SJCRH30 (cell line): ENCODE data around the gene DGUOK. TPM values are rescaled to one million over a fixed set of nuclear protein-coding genes. Genes with fewer than 3 reads are reported as not detected.

ENCODE experiments used
- DNase-seq, 2 experiments: peaks; one replicate each; pipeline ENCODE4 v3.0.0-alpha.2; 2015 to 2020
- H3K27ac ChIP-seq: fragments of 250-450 bp; sonication (Bioruptor Pico); 2 replicates; pipeline ENCODE4 v1.5.1; 2020; ENCODE audit warnings: mild to moderate bottlenecking, moderate library complexity
- H3K27me3 ChIP-seq: fragments of 250-450 bp; sonication (Bioruptor Pico); 2 replicates; pipeline ENCODE4 v1.5.1; 2020; ENCODE audit warnings: mild to moderate bottlenecking, moderate library complexity
- H3K36me3 ChIP-seq: fragments of 250-450 bp; sonication (Bioruptor Pico); 2 replicates; pipeline ENCODE4 v1.5.1; 2020; ENCODE audit warnings: mild to moderate bottlenecking, moderate library complexity
- H3K4me1 ChIP-seq: fragments of 250-450 bp; sonication (Bioruptor Pico); 2 replicates; pipeline ENCODE4 v1.5.1; 2020; ENCODE audit warnings: mild to moderate bottlenecking, moderate library complexity
- H3K4me3 ChIP-seq: fragments of 250-450 bp; sonication (Bioruptor Pico); 2 replicates; pipeline ENCODE4 v1.5.1; 2020; ENCODE audit warnings: mild to moderate bottlenecking, moderate library complexity
- H3K9me3 ChIP-seq: fragments of 250-450 bp; sonication (Bioruptor Pico); replicated peaks from 2 replicates; pipeline ENCODE4 v1.5.1; 2020; ENCODE audit warnings: mild to moderate bottlenecking, moderate library complexity
- total RNA-seq: library from RNA; depleted of rRNA; stranded (reverse); fragments of >200 nt; shearing (Covaris generic); gene quantifications from 2 replicates; pipeline ENCODE4 v1.2.3, GENCODE V29; 2014

Gene DGUOK
- total RNA-seq, 1 experiment from 2014 or later: 105 TPM

DNA sequence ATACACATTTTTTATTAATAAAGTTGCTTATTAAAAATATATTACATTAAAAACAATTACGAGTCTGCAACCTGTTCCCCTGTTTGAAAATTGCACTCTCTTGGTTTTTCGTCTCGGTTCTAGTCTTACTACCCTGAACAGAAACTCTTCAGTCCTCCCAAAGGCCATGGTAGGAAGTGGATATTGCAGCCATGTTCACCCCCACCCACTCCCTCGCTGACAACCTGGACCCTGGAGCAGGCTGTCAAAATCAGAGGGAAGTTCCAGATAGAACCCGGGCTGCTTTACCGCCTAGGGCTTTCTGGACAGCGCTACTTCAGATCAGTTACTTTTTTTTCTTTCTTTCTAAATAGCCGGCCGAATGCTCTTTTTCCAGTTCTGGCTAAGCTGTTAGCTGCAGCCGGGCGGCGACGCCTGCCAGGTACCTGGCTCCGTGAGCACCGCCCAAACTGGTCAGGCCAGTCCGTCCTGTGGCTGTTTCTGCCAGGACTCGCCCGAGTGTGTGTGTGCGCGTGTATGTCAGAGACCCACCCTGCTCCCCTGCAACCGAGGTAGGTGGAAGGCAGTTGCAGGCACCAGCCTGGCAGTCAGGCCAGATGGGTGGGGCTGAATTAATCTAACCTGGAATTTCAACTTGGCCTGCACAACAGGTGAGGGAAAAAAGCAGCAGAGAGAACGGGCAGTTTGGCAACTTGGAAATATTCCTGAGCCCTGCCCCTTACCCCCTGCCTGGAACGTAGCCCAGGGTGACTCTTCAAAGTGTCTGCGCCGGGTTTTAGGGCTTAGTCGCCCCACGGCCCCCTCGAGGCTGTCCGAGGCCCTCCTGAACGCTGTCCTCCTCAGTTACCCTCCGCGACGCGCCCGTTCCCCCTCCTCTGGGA is 56.9 kb downstream of the DGUOK start:
- Histone ChIP-seq H3K4me3 (peak overlapping the region; percentile 77), H3K27me3 (no peaks in the 10 kb centered on the region; the same call in 1 of the 2 replicates), H3K4me1 (peaks cover 18% of the 10 kb centered on the region), H3K27ac (peak overlapping the region; percentile 34; the same call in 1 of the 2 replicates), H3K36me3 (peaks cover 17% of the 10 kb centered on the region), H3K9me3 (no peaks in the 10 kb centered on the region)
- DNase-seq: peak; percentile 40 to 49

DNA sequence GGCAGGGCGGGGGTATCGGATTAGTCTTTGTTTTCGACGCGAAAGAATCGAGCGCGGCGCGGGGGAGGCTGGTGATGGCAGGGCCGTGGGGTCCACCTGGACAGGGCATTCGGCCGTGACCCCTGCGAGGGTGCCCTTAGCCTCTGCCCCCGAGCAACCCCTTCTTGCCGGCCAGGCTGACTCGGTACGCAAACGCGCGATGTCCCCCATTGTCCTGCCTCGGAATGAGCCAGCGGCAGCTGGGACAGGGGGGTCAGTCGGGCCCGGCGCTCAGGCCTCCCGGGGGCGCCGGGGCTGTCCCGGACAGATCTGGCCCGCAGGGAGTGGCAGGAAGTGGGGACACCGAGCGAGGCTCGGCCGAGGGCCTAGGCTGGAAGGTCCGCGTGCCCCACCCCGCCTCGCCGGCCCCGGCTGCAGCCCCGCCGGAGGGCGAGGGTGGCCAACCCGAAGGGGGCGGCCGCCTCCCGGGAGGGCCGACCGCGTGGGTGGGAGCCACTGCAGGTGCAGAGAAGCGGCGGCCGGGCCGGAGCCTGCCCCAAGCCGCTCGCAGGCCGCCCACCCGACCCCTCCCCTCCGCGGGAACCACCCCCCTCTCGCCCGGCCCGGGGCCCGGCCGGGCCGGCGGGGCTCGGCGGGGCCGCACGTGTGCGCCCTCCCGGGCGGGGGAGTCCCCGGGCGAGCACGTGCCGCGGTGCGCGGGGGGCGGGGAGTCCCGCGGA is 57.7 kb downstream of the DGUOK start, which contains the start of gene TET3:
Gene TET3 (plus strand): TSS at position 708 of the 719 bp plus-strand sequence. CDS start 1,494 bp downstream, outside the sequence.
- H3K36me3 ChIP-seq: peaks cover 21% of the 10 kb centered on the region
- H3K27me3 ChIP-seq: no peaks in the 10 kb centered on the region; the same call in 1 of the 2 replicates
- peak within 1 kb of the TSS; percentile 71 for H3K27ac ChIP-seq
- peak; percentile 56 to 64 for DNase-seq
- peaks cover 18% of the 10 kb centered on the region for H3K4me1 ChIP-seq
- H3K4me3 ChIP-seq: peak within 1 kb of the TSS; percentile 91
- no peaks in the 10 kb centered on the region for H3K9me3 ChIP-seq

DNA sequence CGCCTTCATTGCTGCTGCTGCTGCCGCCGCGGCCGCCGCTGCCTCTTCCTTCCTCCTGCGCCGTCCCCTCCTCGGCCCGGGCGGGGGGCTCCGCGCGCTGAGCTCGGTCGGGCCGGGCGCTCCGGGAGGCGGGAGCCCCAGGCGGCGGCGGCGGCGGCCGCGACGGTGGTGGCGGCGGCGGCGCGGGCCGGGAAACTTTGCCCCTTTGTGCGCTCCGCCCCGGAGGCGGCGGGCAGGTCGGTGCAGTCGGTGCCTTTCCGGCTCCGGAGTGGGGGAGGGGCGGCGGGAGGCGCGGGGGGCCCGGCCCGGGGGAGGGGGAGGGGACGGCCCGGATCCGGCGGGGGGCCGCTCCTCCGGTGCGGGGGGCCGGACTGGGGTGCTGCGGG is 58.2 kb downstream of the DGUOK start:
- H3K27me3 ChIP-seq: no peaks in the 10 kb centered on the region; the same call in 1 of the 2 replicates
- H3K27ac ChIP-seq: no peak overlapping the region
- H3K4me3 ChIP-seq: peak overlapping the region; percentile 77
- peak; percentile 47 to 49 for DNase-seq
- no peaks in the 10 kb centered on the region for H3K9me3 ChIP-seq
- H3K4me1 ChIP-seq: peaks cover 18% of the 10 kb centered on the region
- H3K36me3 ChIP-seq: peaks cover 27% of the 10 kb centered on the region

DNA sequence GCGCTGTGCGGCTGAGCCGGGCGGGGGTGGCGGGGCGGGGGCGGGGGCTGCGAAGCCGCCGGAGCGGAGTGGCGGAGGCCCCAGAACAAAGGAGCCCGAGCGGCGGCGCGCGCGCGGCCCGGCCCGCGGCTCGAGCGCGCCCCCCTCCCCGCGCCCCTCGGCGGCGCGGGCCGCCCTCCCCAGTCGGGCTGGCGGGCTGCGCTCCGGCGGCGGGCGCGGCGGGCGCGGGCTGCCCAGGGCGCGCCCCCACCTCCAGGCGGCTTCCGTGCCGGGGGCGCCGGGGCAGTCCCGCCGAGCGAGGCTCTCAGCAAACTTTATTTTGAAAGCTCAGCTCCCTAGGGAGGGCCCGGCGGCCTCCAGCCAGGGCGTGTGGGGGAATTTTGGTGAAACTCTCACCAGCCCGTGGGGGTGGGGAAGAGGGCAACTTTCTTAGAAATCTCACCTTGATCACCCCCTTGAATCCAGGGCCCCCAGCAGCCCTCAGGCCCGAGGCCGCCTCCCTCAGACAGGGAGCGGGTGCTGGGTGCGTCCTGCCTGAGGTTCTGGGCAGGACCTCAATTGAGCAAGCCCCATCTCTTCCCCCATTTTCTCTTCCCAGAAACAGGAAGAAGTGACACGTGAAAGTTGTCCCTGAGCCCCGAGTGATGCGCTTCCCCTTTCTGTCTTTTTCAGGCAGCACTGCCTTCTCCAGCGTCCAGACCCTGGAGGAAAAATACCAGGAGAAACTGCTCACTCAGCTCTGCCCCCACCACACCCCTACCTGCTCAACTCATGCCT is 58.8 kb downstream of the DGUOK start:
- H3K27ac ChIP-seq: peak overlapping the region; percentile 71
- H3K27me3 ChIP-seq: no peaks in the 10 kb centered on the region; the same call in 1 of the 2 replicates
- no peaks in the 10 kb centered on the region for H3K9me3 ChIP-seq
- H3K4me3 ChIP-seq: peak overlapping the region; percentile 91
- H3K4me1 ChIP-seq: peaks cover 18% of the 10 kb centered on the region
- peaks cover 32% of the 10 kb centered on the region for H3K36me3 ChIP-seq
- DNase-seq: peak; percentile 46 to 59

DNA sequence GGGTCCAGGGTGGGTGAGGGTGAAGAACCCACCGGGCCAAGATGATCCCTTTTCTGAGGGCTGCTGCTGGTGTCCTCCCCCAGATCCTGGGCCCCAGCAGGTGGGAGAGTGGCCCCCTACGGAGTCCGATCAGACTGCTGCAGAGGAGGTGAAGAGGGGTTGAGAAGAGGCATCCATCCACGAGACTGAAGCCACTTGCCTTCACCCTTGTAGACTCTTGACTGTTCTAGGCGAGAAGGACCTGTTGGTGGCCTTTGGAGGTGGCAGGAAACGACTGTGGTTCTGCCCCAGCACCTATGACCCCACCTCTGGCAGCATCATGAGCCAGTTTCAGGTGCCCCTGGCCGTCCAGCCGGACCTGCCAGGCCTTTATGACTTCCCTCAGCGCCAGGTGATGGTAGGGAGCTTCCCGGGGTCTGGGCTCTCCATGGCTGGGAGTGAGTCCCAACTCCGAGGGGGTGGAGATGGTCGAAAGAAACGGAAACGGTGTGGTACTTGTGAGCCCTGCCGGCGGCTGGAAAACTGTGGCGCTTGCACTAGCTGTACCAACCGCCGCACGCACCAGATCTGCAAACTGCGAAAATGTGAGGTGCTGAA is 59.5 kb downstream of the DGUOK start:
- no peak for DNase-seq
- H3K27ac ChIP-seq: peak overlapping the region; percentile 71
- no peaks in the 10 kb centered on the region for H3K9me3 ChIP-seq
- H3K4me3 ChIP-seq: peak overlapping the region; percentile 91
- H3K27me3 ChIP-seq: no peaks in the 10 kb centered on the region; the same call in 1 of the 2 replicates
- peaks cover 18% of the 10 kb centered on the region for H3K4me1 ChIP-seq
- H3K36me3 ChIP-seq: peaks cover 36% of the 10 kb centered on the region

DNA sequence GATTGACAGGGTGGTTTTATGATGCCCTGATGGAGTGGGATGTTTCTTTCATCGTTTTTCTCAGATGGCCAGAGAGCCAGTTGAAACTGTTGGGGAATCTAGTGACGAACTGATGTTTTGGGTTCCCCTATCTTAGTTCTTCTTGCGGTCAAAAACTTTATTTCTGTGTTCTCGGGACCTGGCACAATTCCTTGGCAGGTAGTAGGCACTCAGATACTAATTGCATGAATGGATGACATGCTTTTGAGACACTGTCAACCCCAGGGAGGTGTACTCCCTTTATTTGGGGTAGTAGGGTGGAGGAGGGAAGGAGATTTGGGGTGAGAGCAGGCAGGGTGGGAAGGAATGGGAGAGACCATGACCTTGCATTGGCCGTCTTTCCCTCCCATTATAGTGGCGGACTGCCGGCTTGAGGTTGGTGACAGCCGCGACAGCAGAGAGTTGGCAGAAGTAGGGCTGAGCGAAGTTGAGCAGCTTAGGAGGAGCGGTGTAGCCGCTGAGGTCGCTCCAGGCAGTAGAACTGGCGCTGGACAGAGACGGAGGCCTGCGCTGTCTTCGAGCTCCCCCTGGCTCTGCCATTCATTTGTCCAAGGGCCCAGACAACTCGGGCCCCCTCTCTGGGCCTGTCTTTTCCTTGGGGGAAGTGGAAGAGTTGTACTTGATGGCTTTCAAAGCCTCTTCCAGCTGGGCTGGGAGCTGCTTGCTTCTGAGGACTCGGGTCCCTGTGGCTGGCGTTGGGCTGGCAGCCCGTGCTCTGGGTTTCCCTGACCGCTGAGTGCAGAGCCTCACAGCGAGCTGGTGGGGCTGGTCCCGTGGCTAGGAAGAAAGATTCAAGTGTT is 60.6 kb downstream of the DGUOK start:
- no peak overlapping the region for H3K4me3 ChIP-seq
- H3K27me3 ChIP-seq: no peaks in the 10 kb centered on the region
- H3K36me3 ChIP-seq: peaks cover 37% of the 10 kb centered on the region
- H3K9me3 ChIP-seq: no peaks in the 10 kb centered on the region
- no peak overlapping the region for H3K27ac ChIP-seq
- no peak for DNase-seq
- H3K4me1 ChIP-seq: peaks cover 18% of the 10 kb centered on the region

DNA sequence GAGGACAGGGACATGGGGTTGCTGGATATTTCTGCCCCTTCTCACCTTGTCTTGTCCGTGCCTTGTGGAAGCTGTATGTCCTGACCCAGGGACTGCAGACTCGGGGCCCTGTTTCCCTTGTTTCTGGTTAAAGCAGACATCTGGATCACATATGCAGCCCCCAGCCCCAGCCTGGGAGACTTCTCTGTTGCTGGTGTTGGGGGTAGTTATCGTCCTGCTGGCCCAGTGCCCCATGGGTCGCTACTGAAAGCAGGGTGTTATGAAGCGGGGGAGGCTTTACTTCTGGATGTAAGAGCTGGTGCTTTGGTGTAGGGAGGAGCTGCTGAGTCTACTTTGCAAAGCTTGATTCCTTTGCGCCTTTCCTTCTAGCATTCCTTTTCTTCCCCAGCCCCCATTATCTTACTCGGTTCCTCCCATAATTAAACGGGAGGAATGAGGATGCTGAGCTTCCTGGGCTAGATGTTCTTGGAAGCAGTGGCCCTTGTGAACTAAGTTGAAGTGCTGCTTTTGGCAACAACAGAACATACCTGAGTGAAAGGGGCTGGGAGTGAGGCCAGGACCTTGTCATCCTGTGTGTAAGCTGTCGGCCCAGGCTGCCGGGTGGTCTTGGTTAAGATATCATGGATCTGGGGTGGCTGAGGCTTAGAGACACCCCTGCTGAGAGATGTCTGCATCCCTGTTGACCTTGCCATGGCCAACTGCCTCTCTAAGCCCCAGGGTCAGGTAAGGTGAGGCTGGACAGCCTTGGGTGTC is 61.4 kb downstream of the DGUOK start:
- peaks cover 41% of the 10 kb centered on the region for H3K36me3 ChIP-seq
- H3K27me3 ChIP-seq: no peaks in the 10 kb centered on the region
- H3K27ac ChIP-seq: no peak overlapping the region
- H3K4me3 ChIP-seq: no peak overlapping the region
- H3K9me3 ChIP-seq: no peaks in the 10 kb centered on the region
- DNase-seq: no peak
- peaks cover 18% of the 10 kb centered on the region for H3K4me1 ChIP-seq

DNA sequence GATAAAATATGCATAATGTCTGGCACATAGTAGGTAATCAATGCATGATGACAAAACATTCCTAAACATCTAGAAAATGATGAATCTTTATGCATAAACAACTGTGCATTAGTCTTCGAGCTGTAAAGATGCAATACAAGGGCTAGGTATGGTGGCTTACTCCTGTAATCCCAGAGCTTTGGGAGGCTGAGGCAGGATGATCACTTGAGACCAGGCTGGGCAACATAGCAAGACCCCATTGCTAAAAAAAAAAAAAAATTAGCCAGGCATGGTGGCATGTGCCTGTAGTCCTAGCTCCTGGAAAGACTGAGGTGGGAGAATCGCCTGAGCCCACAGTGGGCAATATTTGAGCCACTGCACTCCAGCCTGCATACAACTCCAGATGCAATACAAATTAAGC is 63.3 kb downstream of the DGUOK start:
- Histone ChIP-seq H3K27ac (no peak overlapping the region), H3K9me3 (no peaks in the 10 kb centered on the region), H3K36me3 (peaks cover 42% of the 10 kb centered on the region), H3K4me1 (peaks cover 18% of the 10 kb centered on the region), H3K4me3 (no peak overlapping the region), H3K27me3 (no peaks in the 10 kb centered on the region)
- DNase-seq: no peak

DNA sequence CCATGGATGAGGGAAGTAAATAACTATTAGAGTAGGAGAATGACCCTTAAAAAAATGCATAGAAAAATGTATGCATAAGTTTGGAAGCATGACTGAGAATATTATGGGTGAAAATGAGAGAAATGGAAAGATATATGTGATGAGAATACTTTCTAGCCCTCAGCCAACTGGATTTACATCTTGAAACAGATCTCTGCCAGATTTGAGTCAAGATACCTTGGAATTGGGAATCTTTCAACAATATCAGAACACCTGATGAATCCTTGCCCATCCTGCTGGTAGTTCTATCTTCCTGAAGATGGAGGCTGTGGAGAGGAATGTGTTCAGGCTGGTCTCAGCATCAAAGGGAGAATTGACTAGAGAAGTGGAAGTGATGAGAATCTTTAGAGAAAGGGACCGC is 63.9 kb downstream of the DGUOK start:
- H3K27me3 ChIP-seq: no peaks in the 10 kb centered on the region
- H3K9me3 ChIP-seq: no peaks in the 10 kb centered on the region
- no peak overlapping the region for H3K4me3 ChIP-seq
- peaks cover 42% of the 10 kb centered on the region for H3K36me3 ChIP-seq
- H3K4me1 ChIP-seq: peaks cover 18% of the 10 kb centered on the region
- DNase-seq: no peak
- no peak overlapping the region for H3K27ac ChIP-seq

DNA sequence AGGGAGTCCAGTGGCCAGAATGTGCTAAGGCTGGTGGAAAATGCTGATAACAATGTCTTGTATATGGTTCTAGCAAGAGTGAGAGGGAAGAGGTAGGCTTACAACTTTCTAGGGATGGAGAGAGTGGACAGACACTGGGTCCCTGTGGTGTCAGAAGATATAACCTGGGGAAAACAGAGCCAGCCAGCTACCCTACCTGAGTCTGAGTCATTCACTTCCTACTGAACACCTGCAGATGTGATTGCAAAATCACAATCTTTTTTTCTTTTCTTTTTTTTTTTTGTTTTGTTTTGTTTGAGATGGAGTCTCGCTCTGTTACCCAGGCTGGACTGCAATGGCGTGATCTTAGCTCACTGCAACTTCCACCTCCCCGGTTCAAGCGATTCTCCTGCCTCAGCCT is 65.4 kb downstream of the DGUOK start:
- H3K36me3 ChIP-seq: peaks cover 30% of the 10 kb centered on the region
- no peaks in the 10 kb centered on the region for H3K27me3 ChIP-seq
- no peak overlapping the region for H3K27ac ChIP-seq
- DNase-seq: no peak
- H3K9me3 ChIP-seq: no peaks in the 10 kb centered on the region
- peaks cover 7% of the 10 kb centered on the region; the same call in 1 of the 2 replicates for H3K4me1 ChIP-seq
- no peak overlapping the region for H3K4me3 ChIP-seq

DNA sequence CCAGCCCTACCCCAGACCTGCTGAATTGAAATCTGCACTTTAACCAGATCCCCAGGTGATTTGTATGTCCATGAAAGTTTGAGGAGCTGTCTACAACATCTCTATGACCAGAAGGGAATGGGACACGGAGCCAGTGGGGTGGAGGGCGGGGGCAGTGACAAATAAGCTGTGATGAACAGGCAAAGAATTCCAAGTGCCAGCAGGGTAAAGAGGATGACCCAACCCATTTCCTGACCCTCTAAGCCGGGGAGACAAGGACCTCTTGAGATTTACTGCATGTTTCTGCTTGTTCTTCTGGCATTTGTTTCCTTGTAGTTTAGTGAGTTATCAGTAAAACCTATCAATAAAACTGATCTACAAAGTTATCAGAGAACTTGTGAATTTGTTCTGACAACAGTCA is 66.7 kb downstream of the DGUOK start:
- no peaks in the 10 kb centered on the region for H3K27me3 ChIP-seq
- DNase-seq: no peak
- H3K27ac ChIP-seq: no peak overlapping the region
- H3K4me1 ChIP-seq: peaks cover 1% of the 10 kb centered on the region; the same call in 1 of the 2 replicates
- H3K4me3 ChIP-seq: no peak overlapping the region
- H3K9me3 ChIP-seq: no peaks in the 10 kb centered on the region
- peaks cover 26% of the 10 kb centered on the region for H3K36me3 ChIP-seq

DNA sequence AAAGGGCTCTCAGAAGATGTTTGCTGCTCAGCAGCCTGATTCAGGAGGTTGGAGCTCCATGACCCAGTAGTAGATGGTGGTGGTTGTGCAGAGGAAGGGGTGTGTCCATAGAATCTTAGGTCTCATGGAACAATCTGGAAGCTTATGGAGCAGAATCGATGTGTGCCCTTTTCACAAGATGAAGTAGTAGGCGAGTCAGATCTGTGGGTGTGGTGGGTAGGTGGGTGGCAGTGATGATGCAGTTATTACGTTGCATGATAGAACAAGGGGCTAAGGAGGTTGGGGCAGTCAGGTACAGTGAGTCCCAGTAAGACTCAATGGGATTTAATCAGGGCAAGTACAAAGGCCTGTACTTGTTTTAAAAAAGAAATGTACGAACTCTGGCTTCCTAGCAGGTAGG is 67.1 kb downstream of the DGUOK start:
- no peak overlapping the region for H3K4me3 ChIP-seq
- no peak for DNase-seq
- H3K4me1 ChIP-seq: no peaks in the 10 kb centered on the region
- H3K36me3 ChIP-seq: peaks cover 26% of the 10 kb centered on the region
- no peak overlapping the region for H3K27ac ChIP-seq
- no peaks in the 10 kb centered on the region for H3K27me3 ChIP-seq
- no peaks in the 10 kb centered on the region for H3K9me3 ChIP-seq
